GM18526 (cell line): ENCODE data around the gene SOX6.

Experiments used
- POLR2A ChIP-seq: IDR thresholded peaks from 3 replicates; pipeline ENCODE4 v1.6.1; 2011; ENCODE audit not compliant: insufficient read length; ENCODE audit errors: extremely low read depth

The SOX6 gene

DNA sequence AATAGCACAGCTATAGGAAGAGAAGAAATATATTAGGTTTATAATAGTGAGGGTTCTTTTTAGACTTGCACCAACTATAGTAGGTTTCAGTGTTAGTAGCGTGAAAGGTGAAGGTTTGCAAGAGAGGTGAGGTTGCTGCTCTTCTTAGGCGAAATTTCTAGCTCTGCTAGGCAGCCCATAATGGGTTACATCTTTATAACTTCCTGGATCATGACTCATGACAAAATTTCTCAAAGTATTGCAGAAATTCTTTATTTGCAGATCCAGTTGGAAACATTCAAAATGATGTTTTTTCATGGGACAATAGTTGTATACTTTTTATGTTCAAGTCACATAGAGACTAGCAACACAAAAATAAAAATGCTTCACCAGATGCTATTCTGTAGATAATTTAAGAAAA, 260.0 kb downstream of the SOX6 start:
- TF ChIP-seq POLR2A, result no peak

DNA sequence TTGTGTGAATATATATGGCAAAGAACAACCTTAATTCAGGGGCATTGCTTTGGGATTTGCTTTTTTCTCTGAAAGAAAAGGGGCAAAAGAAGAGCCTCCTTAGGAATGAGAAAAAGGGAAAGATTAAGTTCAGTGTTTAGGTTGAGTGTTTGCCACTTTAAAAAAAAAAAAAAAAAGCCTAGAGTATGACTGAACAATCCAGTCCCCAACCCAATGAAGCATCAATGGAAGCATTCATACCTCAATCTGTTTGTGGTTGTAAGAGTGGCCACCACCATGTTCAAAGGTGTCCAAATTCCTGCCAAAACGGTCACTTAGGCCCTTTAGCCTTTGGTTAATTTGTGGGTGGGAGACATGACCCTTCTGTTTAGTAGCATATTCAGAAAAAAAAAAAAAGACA, 260.6 kb downstream of the SOX6 start:
- TF ChIP-seq POLR2A, result no peak

DNA sequence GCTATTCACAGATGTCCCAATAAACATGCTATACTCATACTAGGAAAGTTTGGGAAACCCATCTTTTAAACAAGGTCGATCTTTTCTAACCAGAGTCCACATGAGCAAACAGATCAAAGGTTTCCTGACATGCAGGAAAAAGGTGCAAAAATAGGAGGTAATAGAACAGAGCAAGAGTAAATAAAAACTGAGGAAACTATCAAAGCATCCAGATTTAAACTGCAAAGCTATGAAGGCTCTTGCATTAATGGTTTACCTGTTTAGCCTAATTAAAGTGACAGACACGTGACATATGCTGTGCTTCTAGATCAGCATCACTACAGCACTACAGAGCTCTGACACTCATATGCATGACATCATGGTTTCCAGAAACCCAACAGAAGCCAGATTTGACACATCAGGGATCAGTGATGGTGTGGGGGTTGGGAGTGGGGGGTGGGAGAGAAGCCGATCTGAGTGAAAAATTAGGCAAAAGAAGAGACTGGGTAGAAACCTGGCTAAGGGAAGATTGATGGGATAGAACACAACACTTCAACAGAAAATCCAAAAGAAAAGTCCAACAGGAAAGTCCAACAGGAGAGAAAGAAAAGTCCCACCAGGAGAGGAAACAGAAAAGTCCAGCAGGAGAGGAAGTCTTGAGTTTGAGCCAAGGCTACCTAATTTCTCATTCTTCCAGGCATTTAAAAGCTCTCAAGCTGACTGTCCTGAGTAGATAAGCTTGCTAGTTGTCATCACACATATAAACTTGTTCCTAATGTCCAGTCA, 262.3 kb downstream of the SOX6 start:
- TF ChIP-seq POLR2A, result no peak

DNA sequence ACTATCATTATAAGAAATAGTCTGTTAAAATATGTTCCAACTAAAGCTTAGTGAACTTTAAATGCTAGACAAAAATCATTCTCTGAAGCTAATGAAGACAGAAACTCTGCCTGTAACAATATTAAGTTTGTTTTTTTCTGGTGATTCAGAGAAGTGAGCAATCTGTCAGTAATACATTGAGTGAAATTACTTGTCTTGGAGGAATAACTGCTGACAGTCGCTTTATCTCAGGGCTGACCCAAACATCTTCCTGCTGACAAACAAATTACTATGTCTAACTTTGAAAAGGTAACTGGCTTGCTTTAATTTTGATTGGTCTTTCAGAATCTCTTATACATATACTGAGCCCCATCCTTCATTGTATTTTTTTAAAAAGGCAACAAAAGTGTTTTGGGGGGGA, 264.5 kb downstream of the SOX6 start:
- TF ChIP-seq POLR2A, result no peak

DNA sequence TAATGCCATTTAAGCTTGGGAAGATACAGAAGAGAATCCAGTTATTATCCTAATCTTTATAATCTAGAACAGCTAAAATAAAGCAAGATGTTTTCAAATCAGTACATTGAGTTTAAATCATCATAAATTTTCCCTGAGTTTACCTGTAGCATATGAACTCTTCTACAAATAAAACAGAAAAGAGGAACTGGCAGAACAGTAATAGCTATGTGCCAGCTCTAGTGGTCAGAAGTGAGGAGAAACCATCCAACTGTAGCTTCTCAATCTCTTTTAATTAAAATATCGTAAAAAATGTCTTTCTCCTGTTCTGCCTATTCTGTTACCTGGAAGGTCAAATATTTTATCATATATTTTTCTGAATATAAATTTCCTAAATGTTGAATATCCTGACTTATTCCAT, 266.9 kb downstream of the SOX6 start:
- no peak for TF ChIP-seq POLR2A

DNA sequence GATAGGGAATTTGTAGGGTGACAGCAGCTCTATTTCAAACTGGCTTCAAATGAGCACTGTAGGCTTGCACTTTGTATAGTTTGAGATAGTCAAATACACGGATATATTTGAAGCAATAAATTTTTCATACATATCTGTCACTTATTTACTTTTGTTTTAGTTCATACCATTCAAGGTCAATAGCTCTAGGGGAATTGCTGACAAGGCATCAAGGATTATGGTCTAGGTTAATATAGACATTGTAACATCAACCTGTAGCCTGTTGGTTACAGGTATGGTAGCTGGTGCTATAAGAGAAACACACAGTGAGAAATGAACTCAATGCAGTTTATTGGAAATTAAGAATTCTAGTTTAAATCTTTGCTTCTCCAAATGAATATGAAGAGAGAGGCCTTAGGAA, 267.6 kb downstream of the SOX6 start:
- no peak for TF ChIP-seq POLR2A

DNA sequence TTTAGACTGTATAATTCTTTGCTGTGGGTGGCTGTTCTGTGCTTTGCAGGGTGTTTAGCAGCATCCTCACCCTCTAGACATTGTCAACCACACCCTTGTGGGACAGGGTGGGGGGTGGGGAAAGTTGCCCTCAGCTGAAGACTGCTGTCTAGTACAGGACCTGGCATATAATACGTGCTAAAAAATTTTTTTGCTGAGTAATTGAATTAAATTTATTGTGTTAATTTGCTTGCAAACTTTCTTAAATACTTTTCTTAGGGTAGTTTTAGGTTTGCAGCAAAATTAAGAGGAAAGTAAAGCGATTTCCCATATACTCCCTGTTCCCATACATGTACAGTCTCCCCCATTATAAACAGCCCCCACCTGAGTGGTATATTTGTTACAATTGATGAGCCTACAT, 268.5 kb downstream of the SOX6 start:
- TF ChIP-seq POLR2A, result no peak

DNA sequence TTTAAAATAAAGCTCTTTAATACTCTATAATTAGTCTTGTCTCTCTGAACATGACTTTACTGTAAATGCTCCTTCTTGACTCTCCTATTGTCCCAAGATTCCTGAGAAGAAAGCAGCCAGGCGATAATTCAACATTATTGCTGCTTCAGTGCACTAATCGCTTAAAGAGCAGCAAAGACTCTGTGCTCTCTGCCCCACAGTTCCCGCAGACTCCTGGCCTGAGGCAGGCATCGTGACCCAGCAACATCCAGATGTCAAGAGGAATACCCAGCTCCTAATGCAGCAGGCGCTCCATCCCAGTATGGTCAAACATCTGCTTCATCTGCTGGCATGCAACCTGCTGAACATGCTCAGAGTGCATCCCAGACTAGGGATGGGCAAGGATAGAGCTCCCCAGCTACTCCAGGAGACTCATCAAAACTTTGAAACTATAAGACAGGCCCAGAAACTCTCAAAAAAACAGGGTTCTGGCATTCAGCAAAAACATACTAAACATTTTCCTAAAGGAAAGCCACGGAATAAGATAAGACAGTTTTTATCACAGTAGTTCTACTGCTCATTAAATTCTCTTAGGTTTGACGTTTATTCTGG, 270.0 kb downstream of the SOX6 start:
- TF ChIP-seq POLR2A, result no peak

DNA sequence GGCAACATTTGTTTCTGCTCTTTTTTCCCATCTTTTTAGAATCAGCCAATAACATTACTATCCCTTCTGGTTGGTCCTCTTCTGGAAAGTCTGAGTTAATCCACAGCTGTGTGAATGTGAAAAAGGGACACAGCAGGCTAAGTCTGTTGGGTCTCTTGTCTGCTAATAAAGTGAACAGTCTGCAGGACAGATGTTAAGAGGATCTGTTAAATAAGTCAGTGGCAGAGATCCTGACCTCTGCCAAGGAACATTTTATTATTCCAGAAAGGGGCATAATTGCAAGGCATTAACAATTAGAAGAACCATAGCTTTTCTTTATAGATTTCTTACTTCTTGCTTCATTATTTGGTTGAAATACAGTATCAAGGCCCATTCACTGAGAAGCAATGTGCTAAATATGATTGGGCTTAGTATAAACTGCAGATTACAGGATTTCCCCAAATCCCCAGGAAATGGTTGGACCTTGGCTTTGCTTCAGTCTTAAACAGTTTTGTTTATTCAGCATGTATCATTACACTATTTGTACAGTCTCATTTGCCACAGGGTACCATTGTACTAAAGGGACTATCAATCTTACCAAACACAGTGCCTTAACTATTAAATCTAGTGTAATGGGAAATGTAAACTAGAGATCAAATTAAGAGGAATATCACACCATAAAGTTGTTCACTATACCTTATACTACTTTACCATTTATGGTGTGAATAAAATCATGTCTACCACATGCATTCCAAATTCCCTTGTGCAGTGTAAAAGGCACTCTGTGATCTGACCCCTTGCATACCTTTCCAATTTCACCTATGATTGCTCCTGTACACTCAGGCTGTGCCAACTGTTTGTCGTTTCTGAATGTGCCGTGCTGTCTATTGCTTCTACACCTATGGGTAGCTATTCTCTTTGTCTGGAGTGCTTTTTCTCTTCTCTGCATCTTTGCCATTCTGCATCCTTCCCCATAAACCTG, 274.0 kb downstream of the SOX6 start:
- TF ChIP-seq POLR2A, result no peak

DNA sequence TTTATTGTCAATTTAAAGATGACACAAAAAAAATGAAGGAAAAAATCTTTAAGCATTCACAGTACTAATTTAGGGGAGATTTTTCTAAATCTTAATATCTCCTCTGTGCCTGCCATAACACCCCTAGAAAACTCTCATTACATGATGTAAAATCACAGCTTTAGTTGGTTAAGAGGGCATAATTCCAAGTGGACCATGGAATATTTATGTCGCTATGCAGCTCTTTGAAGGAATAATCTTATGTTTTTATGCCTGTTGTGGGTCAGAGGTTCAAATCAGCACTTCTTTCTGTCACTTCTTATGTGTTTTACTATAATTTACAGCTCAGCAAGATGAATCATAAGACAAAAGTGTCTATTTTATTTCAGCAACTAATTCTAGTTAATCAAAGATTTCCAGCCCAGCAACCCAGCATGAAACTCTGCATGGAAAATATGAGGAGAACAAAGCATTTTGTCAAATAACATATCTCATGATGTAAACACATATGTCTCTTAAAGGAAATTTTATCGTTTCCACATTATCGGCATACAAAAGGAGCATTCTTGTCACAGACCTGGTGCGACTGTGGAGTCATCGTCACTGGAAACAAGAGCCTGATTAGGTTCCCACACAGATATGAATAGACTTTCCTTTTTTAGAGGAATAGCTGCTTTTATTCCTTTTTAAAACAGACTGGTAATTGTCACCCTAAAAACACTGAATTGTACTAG, 274.8 kb downstream of the SOX6 start:
- no peak for TF ChIP-seq POLR2A

DNA sequence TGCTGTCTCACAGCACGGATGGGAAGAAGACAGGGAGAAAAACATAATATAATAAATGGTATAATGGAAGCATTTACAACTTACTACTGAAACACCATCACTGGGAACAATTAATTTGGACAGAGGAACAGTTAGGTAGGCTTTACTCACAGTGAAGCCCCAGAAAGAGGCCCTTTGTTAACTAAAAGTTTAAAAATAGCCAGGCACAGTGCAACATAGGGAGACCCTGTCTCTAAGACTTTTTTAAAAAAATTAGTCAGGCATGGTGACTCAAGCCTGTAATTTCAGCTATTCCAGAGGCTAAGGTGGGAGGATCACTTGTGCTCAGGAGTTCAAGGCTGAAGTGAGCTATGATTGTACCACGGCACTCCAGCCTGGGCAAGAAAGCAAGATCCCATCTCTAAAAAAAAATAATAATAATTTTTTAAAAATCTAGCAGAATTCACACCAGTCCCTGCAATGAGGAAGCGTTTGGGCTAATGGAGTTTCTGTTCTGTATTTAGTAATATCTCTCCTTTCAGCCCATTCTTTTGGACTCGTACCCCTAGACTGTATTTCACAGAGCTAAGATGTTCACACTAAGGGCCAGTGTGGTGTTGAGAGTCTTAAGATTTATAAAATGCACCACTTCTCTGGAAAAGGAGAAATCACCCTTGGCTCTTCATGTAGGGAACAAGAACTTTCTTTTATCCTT, 275.5 kb downstream of the SOX6 start:
- TF ChIP-seq POLR2A, result no peak

DNA sequence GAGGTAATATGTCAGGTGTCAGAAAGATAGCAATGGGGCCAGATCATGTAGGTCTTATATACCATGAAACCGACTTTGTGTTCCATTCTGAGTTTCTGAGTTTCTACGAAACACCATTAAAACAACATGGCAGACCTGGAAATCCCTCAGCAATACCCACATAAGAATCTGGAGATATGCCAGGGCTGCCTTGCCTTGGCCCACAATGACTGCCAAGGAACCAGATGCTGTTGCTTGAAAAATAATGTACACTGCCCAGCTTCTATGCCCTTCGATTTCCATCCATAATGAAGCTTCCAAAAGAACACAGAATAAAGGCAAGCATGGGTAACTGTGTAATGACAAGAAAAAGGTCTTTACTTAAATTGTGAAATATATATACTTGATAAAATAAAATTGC, 277.4 kb downstream of the SOX6 start:
- no peak for TF ChIP-seq POLR2A

DNA sequence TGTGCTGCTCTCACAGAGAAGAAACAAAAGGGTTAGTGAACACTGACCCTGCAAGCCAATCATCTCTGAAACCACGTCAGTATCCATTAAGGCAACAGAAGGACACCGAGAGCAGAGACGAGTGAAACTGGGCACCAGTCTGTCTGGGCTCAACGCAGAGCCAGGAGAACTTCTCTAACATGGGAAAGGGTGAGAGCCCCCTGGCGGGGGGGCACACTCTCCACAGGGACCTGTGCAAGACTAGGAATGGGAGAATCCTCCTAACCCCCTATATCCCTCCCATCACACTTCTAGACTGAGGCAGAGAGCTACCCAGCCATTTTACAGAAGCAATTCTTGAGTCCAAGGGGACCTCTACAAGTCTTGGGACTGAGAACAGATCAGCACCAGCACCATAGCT, 285.8 kb downstream of the SOX6 start:
- TF ChIP-seq POLR2A, result no peak

DNA sequence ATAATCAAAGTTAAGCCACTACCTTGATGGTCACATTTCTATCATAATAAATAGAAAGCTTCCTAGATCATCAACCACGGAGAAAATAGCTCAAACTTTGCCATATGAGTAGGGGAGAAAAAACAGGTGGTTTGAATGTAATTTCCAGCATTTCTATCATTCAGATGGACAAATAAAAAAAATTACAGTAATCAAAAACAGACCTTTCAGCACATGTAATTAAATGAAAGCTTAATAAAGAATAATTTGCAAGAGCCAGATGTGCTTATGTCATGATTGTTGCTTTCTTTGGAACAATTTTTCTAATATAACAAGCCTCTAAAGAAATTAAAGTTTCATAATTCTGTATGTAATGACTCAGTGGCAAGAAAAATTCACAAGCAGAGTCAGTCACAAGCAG, 297.0 kb downstream of the SOX6 start:
- no peak for TF ChIP-seq POLR2A

DNA sequence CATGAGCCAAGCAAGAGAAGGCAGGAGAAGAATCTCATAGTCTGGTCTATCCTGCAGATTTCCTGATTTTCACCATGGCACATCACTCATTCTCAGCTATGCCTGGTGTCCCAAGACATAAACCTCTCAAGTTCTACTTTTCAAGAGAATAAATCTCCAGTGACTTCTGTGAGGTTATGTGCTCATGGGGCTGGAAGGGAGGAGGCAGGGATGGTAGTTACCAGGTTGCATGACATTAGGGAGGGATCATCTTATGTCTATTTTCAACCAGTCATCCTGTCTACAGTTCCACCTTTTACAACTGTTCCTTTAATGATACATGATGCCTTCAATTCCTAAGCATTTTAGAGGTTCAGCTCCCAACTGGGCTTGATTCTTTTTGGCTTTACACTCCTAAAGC, 297.7 kb downstream of the SOX6 start:
- no peak for TF ChIP-seq POLR2A
